H1 (cell line): ENCODE data around the gene ZSWIM6. TPM values are rescaled to one million over a fixed set of nuclear protein-coding genes. Genes with fewer than 3 reads are reported as not detected.

Experiments
- USF2 ChIP-seq: IDR thresholded peaks from 2 replicates; pipeline ENCODE4 v1.6.1; 2011; ENCODE audit warnings: low read length, improper control_type of control experiment
- polyA plus RNA-seq, 7 experiments: library from polyadenylated mRNA; depleted of rRNA in 3 of 7; stranded (reverse) in 5 of 7; unstranded in 2 of 7; fragments of >200 nt in 5 of 7; fragments of 200-250 nt in 2 of 7; gene quantifications; 1 replicate in 5 of 7; 2 replicates in 1 of 7; 4 replicates in 1 of 7; pipeline versions ENCODE4 v1.2.1 to v1.2.3, GENCODE V29; 2011 to 2013; ENCODE audit warnings: missing spikeins in 2 of 7, mixed read lengths in 2 of 7
- total RNA-seq: library from RNA; stranded (reverse); fragmentation: NEBNext Ultra II Directional; extraction: Animal tissue kit (Norgen Biotek cat#: 25700); gene quantifications from 2 replicates; pipeline ENCODE4 v1.2.1, GENCODE V29; 2021

Gene ZSWIM6
- total and polyA plus RNA-seq, 2 of the 8 experiments (the other 6 are each of a cell fraction or from before 2014, with no cell fraction given) = 7.9 to 12.4 TPM

DNA sequence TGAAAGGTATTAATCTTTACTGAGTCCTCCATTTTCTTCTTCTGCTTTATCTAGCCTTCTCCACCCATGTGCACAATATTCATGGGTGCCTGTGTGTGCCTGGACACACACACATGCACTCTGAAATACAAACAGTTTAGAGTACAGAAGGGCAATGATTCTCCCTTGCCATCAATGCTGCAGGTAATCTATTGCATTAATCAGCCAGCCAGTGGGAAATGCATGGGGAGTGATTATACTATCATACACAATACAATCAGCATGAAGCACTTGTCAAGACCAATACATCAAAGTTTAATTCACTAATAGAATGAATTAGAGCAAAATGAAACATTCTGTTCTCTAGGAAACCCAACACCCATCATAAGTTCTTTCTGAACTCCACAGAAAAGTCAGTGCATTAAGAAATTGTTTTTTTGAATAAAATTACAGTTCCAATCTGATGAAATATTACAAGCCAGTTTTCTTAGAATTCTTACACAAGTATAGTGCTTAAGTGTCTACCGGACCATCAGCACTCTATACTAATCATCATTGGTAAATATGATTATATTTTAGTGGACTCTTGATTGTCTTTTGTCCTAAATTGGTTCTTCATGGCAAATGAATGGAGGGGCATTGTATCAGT lies 172.2 kb downstream of the ZSWIM6 start (continued):
- TF ChIP-seq USF2 = no peak
